Stimulated activated CD4-positive, alpha-beta T cell treated with anti-CD3 and anti-CD28 coated beads, Interleukin-4, amount 100 ng/mL, for 1 hour (primary cell): Measurements from ENCODE around the gene CNOT1.

Source experiments
- DNase-seq: peaks from one replicate; pipeline ENCODE4 v3.0.0-alpha.2; 2020

The CNOT1 gene

DNA sequence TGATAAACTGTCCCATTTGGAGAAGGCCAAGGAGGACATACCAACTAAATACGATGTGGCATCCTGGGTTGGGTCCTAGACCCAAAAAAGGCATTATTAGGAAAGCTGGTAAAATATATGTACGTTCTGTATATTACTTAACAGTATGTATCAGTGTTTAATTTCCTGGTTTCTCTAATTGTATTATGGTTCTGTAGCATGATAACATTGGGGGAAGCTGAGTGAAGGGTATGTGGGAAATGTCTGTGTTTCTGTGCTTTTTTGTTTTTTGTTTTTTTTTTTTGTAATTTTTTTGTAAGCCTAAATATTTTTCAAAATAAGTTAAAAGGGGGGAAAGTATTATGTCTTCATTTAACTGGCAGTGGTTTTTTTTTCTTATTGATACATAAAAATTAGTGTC lies 151.2 kb downstream of the CNOT1 start:
- DNase-seq, result no peak

- DNase-seq, result no peak
Observed at GRCh38 chr16:58476791-58477190, 152.8 kb downstream of the CNOT1 start.

GRCh38 chr16:58475091-58475619 lies 154.5 kb downstream of the CNOT1 start:
- DNase-seq, result no peak

- no peak for DNase-seq
Observed at GRCh38 chr16:58474296-58474695, 155.3 kb downstream of the CNOT1 start.

- no peak for DNase-seq
Observed at GRCh38 chr16:58472827-58473226, 156.8 kb downstream of the CNOT1 start.

- DNase-seq, result no peak
Observed at GRCh38 chr16:58472266-58472665, 157.4 kb downstream of the CNOT1 start.

DNA sequence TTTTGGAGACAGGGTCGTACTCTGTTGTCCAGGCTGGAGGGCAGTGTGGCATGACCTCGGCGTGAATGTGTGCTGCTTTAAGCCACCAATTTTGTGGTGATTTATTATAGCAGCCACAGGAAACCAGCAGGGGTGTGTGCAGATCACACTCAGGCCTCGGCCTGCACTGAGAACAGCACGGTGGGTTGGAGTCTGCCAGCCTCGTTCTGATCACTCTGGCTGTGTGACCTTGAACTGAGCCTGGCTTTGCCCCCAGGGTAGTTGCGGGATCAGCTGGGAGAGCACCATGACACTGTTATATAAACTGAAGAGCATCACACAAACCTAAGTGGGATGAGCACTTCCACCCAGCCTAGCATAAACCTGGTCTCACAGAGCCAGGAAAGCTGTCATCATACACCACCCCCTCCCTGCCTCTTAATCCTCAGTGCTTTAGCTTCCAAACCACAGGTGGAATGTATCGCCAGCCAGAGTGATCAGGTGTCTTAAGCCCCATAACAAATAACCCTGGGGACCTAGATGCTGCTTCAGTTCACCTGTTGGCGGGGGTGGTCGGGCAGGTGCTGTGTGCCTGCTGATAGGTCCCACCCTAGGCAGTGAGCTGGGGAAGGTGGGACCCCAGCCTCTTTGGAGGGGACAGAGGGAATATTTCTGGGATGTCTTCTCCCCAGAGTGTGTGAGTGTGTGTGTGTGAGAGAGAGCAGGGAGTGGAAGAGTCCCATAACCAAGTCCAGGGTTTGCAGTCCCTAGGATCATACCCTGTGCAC lies 158.2 kb downstream of the CNOT1 start:
- no peak for DNase-seq
